Measurements from ENCODE around the gene PRDM8.
"Not testable (repeated sequence)": the region's sequence is repeated elsewhere in the genome, so short reads cannot be mapped to it uniquely, and the experiment has no call there.

Gene PRDM8

DNA sequence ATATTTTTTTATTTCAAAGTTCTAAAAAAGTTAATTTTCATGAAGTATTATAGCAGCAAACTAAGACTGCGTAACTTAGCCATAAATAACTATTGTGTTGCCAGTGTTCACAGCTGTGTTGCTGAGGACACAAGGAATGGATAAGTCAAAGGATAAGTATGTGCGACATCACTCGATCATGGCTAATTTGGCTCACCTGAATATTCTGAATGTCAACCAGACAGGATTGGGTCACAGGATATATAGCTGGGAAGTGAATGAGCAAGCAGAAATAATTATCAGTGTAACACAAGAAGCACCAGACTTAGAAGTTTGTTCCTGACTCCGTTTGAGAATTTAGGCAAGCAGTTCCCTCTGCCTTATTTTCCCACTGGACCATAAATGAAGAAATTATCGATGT, 33.9 kb downstream of the PRDM8 start:
- DNase-seq, result no peak

DNA sequence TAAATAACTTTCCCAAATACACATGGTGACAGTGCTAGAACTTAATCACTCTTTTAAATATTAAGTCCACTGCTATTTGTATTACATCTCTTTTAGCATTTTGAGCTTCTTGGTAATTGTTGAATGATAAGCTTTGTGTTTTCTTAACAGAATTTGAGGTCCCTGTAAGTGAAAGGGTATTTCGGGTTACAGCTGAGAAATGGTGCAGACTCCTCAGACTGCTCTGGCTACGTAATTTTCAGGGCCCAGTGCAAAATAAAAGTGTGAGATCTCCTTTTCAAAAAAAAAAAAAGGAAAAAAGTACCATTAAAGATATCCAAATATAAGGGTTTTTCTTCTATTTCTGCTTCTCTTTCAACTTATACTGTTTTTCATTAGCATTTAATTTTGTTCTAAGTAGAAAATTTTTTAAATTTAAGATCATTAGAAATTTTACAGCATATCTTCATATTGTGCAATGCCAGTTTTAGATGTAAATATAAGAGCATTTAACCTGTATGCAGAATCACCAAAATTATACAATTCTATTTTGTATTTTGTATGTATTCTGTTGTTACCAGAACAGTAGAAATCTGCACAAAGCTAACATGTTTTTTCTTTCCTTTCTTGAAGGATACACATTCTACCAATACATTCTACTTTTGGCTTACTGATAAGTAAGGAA, 35.5 kb downstream of the PRDM8 start:
- no peak for DNase-seq

DNA sequence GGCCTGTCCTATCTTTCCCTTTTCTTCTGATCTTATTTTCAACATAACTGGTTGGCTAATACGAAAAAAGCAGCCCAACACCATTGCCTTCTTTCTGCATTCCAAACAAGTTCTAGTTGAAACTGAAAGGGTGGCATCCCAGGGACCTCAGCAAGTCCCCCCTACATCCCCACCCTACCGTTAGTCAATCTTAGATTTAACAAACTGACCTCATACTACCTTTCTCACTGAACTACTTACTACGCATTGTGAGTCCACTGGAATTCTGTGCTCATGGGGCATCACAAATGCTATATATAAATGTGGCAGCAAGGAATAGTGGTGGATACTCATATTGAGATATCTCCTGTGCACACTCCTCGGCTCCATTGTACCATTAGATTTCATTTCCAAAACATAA, 36.1 kb downstream of the PRDM8 start:
- no peak for DNase-seq

DNA sequence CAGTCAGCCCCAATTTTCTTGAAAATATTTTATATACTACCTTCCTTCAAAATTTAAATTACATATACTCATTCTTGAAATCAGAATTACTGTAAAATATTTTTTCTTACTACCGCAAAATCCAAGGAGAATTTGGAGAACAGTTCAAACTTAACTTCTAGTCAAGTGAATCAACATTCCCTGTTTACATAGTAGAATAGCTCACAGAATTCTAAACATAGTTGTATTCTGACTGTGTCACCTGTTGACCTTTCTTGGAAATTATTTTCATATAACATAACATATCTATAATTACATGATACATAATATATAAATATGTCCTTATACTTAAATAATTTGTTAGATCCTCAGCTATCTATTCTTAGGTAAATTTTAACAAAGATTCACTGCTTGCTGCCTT, 38.1 kb downstream of the PRDM8 start:
- DNase-seq, result no peak

DNA sequence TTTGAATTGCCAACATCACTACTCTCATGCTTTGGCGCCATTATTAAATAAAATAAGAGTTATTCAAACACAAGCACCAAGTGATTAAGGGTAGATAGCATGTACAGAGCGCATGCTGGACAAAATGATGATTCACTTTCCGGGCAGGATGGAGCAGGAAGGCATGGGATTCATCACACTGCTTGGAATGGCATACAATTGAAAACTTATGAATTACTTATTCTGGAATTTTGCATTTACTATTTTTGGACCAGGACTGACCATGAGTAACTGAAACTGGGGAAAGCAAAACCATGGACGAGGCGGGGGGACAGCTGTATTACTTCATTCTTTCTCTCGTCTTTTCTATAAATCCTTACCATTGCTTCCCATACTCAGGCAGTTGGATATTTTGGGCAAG, 40.7 kb downstream of the PRDM8 start:
- DNase-seq, result no peak

DNA sequence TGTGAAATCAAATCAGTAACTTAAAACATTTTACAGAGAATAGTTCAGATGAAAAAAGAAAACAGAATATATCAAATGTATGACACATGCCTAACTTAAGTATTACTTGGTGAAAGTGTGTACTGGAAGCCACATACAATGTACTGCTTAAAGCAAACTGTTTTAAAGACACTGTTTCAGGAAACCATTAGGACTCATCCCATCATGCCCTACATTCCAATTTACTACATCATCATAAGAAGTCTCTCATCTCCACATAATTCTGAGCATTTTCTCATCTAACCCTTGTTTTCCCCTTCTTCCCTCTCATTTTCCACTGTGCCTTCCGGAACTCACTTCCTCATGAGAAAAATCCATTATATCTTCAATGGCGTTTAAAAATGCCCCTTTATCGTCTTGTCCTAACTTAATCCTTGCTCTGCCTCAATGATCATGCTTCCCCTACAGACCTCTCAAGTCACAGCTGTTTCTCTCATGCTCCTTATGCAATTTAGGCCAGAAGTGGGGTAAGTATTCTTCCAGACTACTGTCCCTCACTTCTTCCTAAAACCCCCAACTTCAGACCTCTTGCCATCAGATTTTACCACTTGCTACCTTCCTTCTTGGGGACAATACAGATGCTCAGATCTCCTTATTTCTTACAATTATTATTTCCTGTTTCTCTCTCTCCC, 42.3 kb downstream of the PRDM8 start:
- DNase-seq, result no peak

DNA sequence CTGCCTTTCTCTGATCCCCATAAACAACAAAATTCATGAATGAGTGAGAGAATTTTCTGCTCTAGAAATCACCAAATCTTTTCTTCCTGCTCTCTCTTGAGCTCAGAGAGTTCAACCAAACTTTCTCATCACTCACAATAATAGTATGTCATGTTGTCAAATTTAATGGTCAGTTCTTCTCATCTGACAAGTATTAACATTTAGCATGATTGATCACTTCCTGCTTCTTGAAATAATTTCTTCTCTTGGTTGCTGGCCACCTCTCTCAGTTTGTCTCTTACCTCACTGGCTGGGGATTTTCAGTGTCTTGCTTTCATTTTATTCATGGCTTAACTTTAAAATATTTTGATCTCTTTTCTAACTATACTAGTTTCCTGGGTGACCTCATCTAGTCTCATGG, 43.7 kb downstream of the PRDM8 start:
- no peak for DNase-seq

DNA sequence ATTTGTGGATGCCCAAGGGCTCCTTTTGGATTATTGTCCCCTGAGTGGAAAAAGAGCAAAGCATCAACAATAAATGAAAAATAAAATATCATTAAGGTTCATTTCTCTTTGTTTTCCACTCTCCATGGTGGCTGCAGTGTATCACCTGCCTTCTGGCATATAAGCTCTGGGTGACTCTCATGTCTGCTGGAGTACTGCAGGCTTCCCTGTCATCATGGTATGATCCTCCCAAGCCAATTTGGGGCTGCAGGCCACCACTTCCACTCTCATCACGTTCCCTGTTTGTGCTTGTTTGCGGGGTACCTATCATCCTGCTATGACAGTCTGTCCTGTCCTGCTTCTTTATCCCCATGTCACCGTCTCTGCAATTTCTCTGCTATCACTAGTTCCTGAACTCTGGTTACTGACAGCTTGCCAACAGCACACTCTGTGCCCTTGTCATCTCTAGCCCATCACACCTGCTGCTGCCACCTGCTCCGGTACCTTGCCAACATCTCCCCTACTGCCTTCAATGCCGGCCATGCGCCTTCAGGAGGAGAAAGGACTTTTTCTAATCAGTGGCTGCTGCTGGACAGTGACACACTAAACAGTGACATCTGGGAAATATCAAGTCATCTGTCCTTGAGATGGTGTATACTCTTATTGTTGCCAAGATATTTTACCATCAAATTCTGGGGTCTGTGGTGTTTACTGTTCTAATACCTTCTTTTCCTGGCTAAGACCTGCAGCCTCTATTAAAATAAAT, 46.1 kb downstream of the PRDM8 start:
- DNase-seq, result no peak

DNA sequence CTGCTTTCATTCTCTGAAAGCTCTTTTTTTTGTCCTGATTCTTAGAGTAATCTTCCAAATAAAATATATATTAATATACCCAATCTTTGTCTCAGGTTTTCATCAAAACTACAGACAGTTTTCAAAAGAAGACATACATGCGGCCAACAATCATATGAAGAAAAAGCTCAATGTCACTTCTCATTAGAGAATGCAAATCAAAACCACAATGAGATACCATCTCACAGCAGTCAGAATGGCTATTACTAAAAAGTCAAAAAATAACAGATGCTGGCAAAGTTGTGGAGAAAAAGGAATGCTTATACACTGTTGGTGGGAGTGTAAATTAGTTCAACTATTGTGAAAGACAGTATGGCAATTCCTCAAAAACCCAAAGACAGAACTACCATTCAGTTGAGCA, 50.2 kb downstream of the PRDM8 start:
- DNase-seq, result not testable (repeated sequence)

DNA sequence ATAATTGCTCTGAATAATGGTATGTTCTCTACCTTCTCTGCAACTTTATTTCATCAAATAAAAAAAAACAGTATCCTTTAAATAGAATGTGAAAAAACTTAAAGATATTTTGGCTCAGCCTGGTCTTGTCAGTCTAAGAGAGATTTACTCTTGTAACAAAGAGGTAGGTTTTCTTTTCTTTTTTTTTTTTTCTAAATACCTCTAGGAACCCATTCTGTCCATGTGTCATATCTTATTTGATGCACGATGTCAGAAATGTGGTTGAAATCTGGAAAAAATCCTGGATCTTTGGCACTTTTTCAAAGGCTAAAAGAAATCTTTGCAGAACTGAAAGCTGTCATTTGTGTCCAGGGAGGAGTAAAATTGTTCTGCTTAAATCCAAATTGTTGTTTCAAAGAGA, 51.8 kb downstream of the PRDM8 start:
- no peak for DNase-seq

DNA sequence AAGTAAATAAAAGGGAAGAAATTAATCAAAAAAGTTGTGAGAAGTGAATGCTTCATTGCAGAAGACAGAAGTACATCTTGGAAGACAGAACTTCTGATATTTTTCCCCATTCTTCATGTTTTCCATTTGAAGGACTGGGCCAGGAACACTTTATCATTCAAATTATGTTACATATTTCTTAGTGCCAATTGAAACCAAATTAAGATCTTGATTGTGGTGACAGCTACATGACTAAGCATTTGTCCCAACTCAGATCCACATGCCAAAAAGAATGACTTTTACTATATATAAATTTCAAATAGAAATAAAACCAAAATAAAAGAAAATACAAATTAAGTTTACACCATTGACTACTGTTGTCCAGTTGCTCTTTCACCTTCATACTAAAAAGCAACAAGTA, 55.1 kb downstream of the PRDM8 start:
- DNase-seq, result no peak

DNA sequence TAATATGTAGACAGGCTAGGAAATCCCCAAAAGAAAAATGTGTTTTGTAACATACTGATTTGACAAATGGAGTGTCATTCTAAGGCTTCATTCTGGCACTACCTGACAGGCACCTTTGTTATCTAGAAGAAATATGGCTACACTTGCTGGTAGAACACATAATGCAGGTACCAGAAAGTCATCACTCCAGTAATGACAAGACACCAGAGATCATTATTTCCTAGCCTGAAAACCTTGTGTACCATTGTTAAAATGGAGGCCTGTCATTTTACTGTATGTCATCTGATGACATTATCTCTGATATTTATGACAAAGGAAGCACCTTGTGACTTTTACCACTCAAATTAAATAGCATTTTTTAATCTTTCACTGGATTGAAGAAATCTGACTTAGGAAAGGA, 55.6 kb downstream of the PRDM8 start:
- no peak for DNase-seq

DNA sequence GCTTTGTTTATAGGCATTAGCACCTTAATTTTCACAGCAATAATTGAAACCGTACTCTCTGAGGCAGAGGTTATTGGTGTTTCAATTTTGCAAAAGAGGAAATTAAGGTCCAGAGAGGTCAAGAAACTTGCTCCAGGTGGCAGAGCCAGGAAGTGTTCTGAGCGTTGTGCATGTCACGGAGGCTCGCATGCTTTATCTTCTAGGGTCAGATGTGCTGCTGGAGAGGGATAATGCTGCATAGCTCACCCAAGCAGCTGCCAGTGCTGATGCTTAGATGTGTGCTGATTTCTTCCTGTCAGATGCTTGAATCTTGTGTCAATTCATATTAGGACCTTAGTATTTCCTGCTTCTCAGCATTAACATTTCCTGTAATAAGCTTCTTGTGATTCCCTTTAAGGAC, 56.2 kb downstream of the PRDM8 start:
- no peak for DNase-seq
